ENCODE results near the gene SLC25A21.
"Not testable (repeated sequence)": the region's sequence is repeated elsewhere in the genome, so short reads cannot be mapped to it uniquely, and the experiment has no call there.

Gene SLC25A21

GRCh38 chr14:37083599-37083998 is 88.8 kb downstream of the SLC25A21 start:
- no peak for DNase-seq

GRCh38 chr14:37082449-37082848 is 90.0 kb downstream of the SLC25A21 start:
- no peak for DNase-seq

- no peak for DNase-seq
Measured at GRCh38 chr14:37081856-37082255, 90.5 kb downstream of the SLC25A21 start.

GRCh38 chr14:37081218-37081617 is 91.2 kb downstream of the SLC25A21 start:
- no peak for DNase-seq

- no peak for DNase-seq
Measured at GRCh38 chr14:37078131-37078530, 94.3 kb downstream of the SLC25A21 start.

- not testable (repeated sequence) for DNase-seq
Measured at GRCh38 chr14:37074320-37074719, 98.1 kb downstream of the SLC25A21 start.

- DNase-seq = no peak
Measured at GRCh38 chr14:37063467-37064240, 108.8 kb downstream of the SLC25A21 start.

- no peak for DNase-seq
Measured at GRCh38 chr14:37062191-37062803, 110.1 kb downstream of the SLC25A21 start.

GRCh38 chr14:37061697-37062096 is 110.7 kb downstream of the SLC25A21 start:
- DNase-seq = no peak

GRCh38 chr14:37060496-37061260 is 111.7 kb downstream of the SLC25A21 start:
- no peak for DNase-seq

GRCh38 chr14:37057776-37058175 is 114.6 kb downstream of the SLC25A21 start:
- DNase-seq = no peak

GRCh38 chr14:37056473-37056872 is 115.9 kb downstream of the SLC25A21 start:
- DNase-seq = no peak

GRCh38 chr14:37054869-37055268 is 117.5 kb downstream of the SLC25A21 start:
- no peak for DNase-seq

GRCh38 chr14:37054144-37054543 is 118.3 kb downstream of the SLC25A21 start:
- DNase-seq = no peak

GRCh38 chr14:37051680-37052079 is 120.7 kb downstream of the SLC25A21 start:
- DNase-seq = no peak

- no peak for DNase-seq
Measured at GRCh38 chr14:37051153-37051552, 121.3 kb downstream of the SLC25A21 start.

- no peak for DNase-seq
Measured at GRCh38 chr14:37048666-37049071, 123.7 kb downstream of the SLC25A21 start.

GRCh38 chr14:37047996-37048395 is 124.4 kb downstream of the SLC25A21 start:
- no peak for DNase-seq

- DNase-seq = no peak
Measured at GRCh38 chr14:37047226-37047625, 125.2 kb downstream of the SLC25A21 start.

- no peak for DNase-seq
Measured at GRCh38 chr14:37046815-37047214, 125.6 kb downstream of the SLC25A21 start.

GRCh38 chr14:37045340-37046061 is 126.9 kb downstream of the SLC25A21 start:
- no peak for DNase-seq

- DNase-seq = no peak
Measured at GRCh38 chr14:37037636-37038387, 134.6 kb downstream of the SLC25A21 start.

All from activated effector memory CD4-positive, alpha-beta T cell treated with Interleukin-2 at 50 U/mL for 16 hours (primary cell).